Hepatocyte (in vitro differentiated cells): Measurements from ENCODE around the gene CCNB1. TPM values are rescaled to one million over a fixed set of nuclear protein-coding genes. Genes with fewer than 3 reads are reported as not detected.

Source experiments
- DNase-seq: peaks from one replicate; pipeline ENCODE4 v3.0.0-alpha.2; 2016; ENCODE audit warnings: low spot score
- H2AFZ ChIP-seq: fragments of 200-600 bp; sonication (generic); 2 replicates; pipeline ENCODE4 v1.6.0; 2016; ENCODE audit warnings: antibody characterized with exemption, mild to moderate bottlenecking
- H3K27ac ChIP-seq: fragments of 200-600 bp; sonication (generic); 2 replicates; pipeline ENCODE4 v1.5.1; 2016; ENCODE audit warnings: mild to moderate bottlenecking
- H3K27me3 ChIP-seq: fragments of 200-600 bp; sonication (generic); 2 replicates; pipeline ENCODE4 v1.6.1; 2016
- H3K36me3 ChIP-seq: fragments of 200-600 bp; sonication (generic); replicated peaks from 2 replicates; pipeline ENCODE4 v1.5.1; 2016; ENCODE audit warnings: low read depth; ENCODE audit not compliant: insufficient read depth
- H3K4me1 ChIP-seq: fragments of 200-600 bp; sonication (generic); 2 replicates; pipeline ENCODE4 v1.5.1; 2016; ENCODE audit warnings: mild to moderate bottlenecking, moderate library complexity; ENCODE audit not compliant: insufficient read depth
- H3K4me2 ChIP-seq: fragments of 200-600 bp; sonication (generic); 2 replicates; pipeline ENCODE4 v1.6.0; 2016
- H3K4me3 ChIP-seq: fragments of 200-600 bp; sonication (generic); 2 replicates; pipeline ENCODE4 v1.5.1; 2016; ENCODE audit warnings: mild to moderate bottlenecking
- H3K79me2 ChIP-seq: fragments of 200-600 bp; sonication (generic); 2 replicates; pipeline ENCODE4 v1.6.0; 2017; ENCODE audit warnings: mild to moderate bottlenecking
- H3K9me2 ChIP-seq: fragments of 200-600 bp; sonication (generic); replicated peaks from 2 replicates; pipeline ENCODE4 v1.6.0; 2017; ENCODE audit warnings: mild to moderate bottlenecking; ENCODE audit not compliant: insufficient read depth
- H3K9me3 ChIP-seq: fragments of 200-600 bp; sonication (generic); 2 replicates; pipeline ENCODE4 v1.5.1; 2016; ENCODE audit warnings: low read depth, mild to moderate bottlenecking
- H4K20me1 ChIP-seq: fragments of 200-600 bp; sonication (generic); 2 replicates; pipeline ENCODE4 v1.6.0; 2016; ENCODE audit warnings: mild to moderate bottlenecking; ENCODE audit not compliant: insufficient read depth, poor library complexity, severe bottlenecking
- EZH2 ChIP-seq: fragments of 200-600 bp; sonication (generic); IDR thresholded peaks from 2 replicates; pipeline ENCODE4 v1.6.1; 2016; ENCODE audit warnings: antibody characterized with exemption, mild to moderate bottlenecking, borderline replicate concordance
- EZH2phosphoT487 ChIP-seq: fragments of 200-600 bp; sonication (generic); IDR thresholded peaks from one replicate; pipeline ENCODE4 v1.6.1; 2018; ENCODE audit warnings: antibody characterized with exemption, mild to moderate bottlenecking, low read depth, moderate library complexity; ENCODE audit not compliant: unreplicated experiment, severe bottlenecking
- WGBS: methylation state at CpG from one replicate; pipeline ENCODE4 v1.1.6; 2016; ENCODE audit warnings: low lambda C conversion rate; ENCODE audit errors: missing lambda C conversion rate; 5-methylcytosine and 5-hydroxymethylcytosine counted together
- polyA plus RNA-seq: library from polyadenylated mRNA; unstranded; fragments of >200 nt; fragmentation: Nextera tagmentation; extraction: Ambion mirVana; gene quantifications from 2 replicates; pipeline ENCODE4 v1.2.1, GENCODE V29; 2016
- total RNA-seq: library from RNA; depleted of rRNA; stranded (reverse); fragments of >200 nt; gene quantifications from 2 replicates; pipeline ENCODE4 v1.2.3, GENCODE V29; 2014
- TF ChIP-seq, protein P1 (sequence below): fragments of 200-600 bp; sonication (generic); IDR thresholded peaks from 2 replicates; pipeline ENCODE4 v1.5.1; 2016; ENCODE audit warnings: antibody characterized with exemption, mild to moderate bottlenecking; ENCODE audit not compliant: poor library complexity

Gene CCNB1
- total and polyA plus RNA-seq, 2 experiments from 2014 or later, result 34.3 to 39.2 TPM

DNA sequence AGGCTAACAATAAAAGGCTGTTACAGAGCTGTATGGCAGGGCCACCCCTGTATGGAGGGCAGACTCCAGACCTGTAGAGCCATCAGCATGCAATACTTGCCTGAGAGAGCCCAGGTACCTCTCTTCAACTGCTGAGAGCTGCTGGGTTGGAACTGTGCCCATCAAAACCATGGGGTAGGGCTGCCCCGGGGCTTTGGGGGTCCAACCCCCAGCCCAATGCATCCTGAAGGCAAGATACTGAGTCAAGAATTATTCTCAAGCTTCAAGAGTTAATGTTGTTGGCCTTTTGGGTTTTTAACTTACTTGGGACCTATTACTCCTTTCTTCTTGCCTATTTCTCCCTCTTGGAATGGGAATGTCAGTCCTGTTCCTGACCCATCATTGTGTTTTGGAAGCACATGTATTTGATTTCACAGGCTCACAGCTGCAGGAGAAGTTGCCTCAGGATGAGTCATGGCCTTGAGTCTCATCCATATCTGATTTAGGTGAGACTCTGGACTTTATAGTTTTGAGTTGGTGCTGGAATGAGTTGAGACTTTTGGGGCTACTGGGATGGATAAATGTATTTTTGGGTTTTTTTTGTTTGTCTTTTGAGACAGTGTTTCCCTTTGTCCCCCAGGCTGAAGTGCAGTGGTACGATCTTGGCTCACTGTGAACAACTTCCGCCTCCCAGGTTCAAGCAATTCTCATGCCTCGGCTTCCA, 46.7 kb downstream of the CCNB1 start:
- H4K20me1 ChIP-seq, result no peaks in the 10 kb centered on the region
- WGBS, result 89% methylated on average over 4 of the region's 4 CpGs
- peak; percentile 28 for DNase-seq
- no peaks in the 10 kb centered on the region for H3K36me3 ChIP-seq
- H3K27me3 ChIP-seq, result no peaks in the 10 kb centered on the region
- no peak overlapping the region for H3K4me2 ChIP-seq
- peaks cover 1% of the 10 kb centered on the region for H3K4me1 ChIP-seq
- no peaks in the 10 kb centered on the region for H3K9me3 ChIP-seq
- no peaks in the 10 kb centered on the region for H3K9me2 ChIP-seq
- H3K79me2 ChIP-seq, result peaks cover 5% of the 10 kb centered on the region
- H3K4me3 ChIP-seq, result no peak overlapping the region
- no peak overlapping the region for H2AFZ ChIP-seq
- no peak overlapping the region for H3K27ac ChIP-seq
- TF ChIP-seq EZH2 (no peak), EZH2phosphoT487 (no peak)
- TF ChIP-seq, protein P1, sequence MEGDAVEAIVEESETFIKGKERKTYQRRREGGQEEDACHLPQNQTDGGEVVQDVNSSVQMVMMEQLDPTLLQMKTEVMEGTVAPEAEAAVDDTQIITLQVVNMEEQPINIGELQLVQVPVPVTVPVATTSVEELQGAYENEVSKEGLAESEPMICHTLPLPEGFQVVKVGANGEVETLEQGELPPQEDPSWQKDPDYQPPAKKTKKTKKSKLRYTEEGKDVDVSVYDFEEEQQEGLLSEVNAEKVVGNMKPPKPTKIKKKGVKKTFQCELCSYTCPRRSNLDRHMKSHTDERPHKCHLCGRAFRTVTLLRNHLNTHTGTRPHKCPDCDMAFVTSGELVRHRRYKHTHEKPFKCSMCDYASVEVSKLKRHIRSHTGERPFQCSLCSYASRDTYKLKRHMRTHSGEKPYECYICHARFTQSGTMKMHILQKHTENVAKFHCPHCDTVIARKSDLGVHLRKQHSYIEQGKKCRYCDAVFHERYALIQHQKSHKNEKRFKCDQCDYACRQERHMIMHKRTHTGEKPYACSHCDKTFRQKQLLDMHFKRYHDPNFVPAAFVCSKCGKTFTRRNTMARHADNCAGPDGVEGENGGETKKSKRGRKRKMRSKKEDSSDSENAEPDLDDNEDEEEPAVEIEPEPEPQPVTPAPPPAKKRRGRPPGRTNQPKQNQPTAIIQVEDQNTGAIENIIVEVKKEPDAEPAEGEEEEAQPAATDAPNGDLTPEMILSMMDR, result no peak

DNA sequence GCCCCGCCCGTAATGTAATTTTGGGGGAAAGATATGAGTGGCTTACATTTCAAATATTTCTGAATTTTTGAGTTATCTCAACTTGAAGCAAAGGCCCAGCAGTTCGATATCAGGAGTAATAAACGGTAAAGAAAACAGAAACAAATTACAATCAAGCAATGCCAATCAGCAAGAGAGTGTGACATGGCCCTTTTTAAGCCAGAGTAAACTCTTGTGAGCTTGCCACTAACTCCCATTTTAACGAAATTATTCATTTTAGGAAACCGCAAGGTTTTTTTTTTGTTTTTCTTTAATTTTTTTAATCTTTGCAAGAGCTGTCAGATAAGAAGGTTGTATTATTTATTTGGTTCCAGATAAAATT, 50.2 kb downstream of the CCNB1 start:
- 74% methylated on average over 6 of the region's 6 CpGs for WGBS
- peaks cover 9% of the 10 kb centered on the region for H3K4me1 ChIP-seq
- no peak for DNase-seq
- no peaks in the 10 kb centered on the region for H3K9me2 ChIP-seq
- H3K36me3 ChIP-seq, result no peaks in the 10 kb centered on the region
- no peak overlapping the region for H3K27ac ChIP-seq
- peak overlapping the region; percentile 70 for H3K4me2 ChIP-seq
- H3K4me3 ChIP-seq, result peak overlapping the region; percentile 76
- peaks cover 29% of the 10 kb centered on the region for H3K79me2 ChIP-seq
- H2AFZ ChIP-seq, result peak overlapping the region; percentile 24
- no peak for TF ChIP-seq EZH2phosphoT487
- TF ChIP-seq EZH2, result no peak
- TF ChIP-seq, protein P1, result no peak
- no peaks in the 10 kb centered on the region for H3K27me3 ChIP-seq
- no peaks in the 10 kb centered on the region for H3K9me3 ChIP-seq
- H4K20me1 ChIP-seq, result no peaks in the 10 kb centered on the region

- no peaks in the 10 kb centered on the region for H3K27me3 ChIP-seq
- TF ChIP-seq EZH2, result no peak
- TF ChIP-seq, protein P1, result no peak
- no peak for TF ChIP-seq EZH2phosphoT487
- no peaks in the 10 kb centered on the region for H3K36me3 ChIP-seq
- peak overlapping the region; percentile 70 for H3K4me2 ChIP-seq
- H3K4me1 ChIP-seq, result peaks cover 9% of the 10 kb centered on the region
- DNase-seq, result peak; percentile 96
- H2AFZ ChIP-seq, result peak overlapping the region; percentile 90
- WGBS, result under 1% methylated on average over 69 of the region's 73 CpGs
- H3K9me3 ChIP-seq, result no peaks in the 10 kb centered on the region
- peak overlapping the region; percentile 94 for H3K27ac ChIP-seq
- peak overlapping the region; percentile 76 for H3K4me3 ChIP-seq
- peaks cover 36% of the 10 kb centered on the region for H3K79me2 ChIP-seq
- no peaks in the 10 kb centered on the region for H3K9me2 ChIP-seq
- H4K20me1 ChIP-seq, result no peaks in the 10 kb centered on the region
These were observed 50.9 kb downstream of the CCNB1 start for GRCh38 chr5:69217548-69218526.
